ENCODE data around the gene NME1. TPM values are rescaled to one million over a fixed set of nuclear protein-coding genes. Genes with fewer than 3 reads are reported as not detected.

NME1 gene
- polyA plus RNA-seq, 1 of the 3 experiments (the other 2 are of a cell fraction): 654 TPM

DNA sequence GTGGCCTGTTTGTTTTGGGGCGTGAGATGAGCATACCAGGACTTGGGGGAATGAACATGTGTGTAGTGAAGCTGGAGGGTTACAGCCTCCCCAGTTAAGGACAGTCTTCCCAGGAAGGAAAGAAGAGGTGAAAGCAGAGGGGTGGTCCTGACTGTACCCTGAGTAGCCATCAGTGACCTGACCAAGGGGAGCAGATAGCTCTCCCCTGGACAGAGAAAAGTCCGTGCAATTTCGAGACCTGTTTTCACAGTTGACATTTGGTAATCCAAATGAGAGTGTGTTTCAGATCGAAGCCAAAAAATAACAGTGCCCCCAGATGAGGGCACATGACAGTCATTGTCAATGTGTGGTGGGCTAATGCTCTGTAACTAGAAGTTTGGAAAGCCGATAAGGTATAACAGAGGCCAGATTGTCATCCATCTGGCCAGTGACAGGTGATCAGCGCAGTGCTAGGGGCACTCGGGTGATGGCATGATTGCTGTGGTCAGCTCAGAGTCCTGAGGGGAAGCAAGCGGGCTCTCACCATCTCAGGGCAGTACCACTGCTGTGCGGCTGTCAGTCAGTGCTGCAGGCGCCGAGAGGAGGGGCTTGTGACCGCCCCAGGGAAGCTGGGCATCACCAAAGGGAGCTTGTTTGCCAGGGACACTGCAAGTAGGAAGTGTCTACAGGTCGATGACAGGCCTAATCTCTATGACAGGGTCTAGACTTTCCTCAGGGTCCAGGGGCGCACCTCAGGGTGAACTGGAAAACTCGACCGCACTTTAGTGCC lies 11.7 kb downstream of the NME1 start:
- DNase-seq: peak; percentile 44
- TF ChIP-seq MXI1 (IDR thresholded peaks at IDR 0.05; ENCODE audit: low read depth, low read length) (no peak), EP300 (IDR thresholded peaks at IDR 0.05; ENCODE audit: borderline replicate concordance in 1 of 2, low read depth in 1 of 2, low read length in 1 of 2) (no peak)
- TF ChIP-seq, protein P1, sequence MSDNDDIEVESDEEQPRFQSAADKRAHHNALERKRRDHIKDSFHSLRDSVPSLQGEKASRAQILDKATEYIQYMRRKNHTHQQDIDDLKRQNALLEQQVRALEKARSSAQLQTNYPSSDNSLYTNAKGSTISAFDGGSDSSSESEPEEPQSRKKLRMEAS (IDR thresholded peaks at IDR 0.05; ENCODE audit: low read depth): no peak
- ChIA-PET POLR2A (interaction anchor here (0.5 to 2.4 kb wide), 8 partner anchors 8 to 97 kb away, joined by 3 to 19 read pairs (median 4); partner anchors contain the start of genes NME1, SPAG9 and UTP18), CTCF (interaction anchor here (0.9 to 5.7 kb wide), 7 partner anchors 11 to 313 kb away, joined by 3 to 61 read pairs (median 4); partner anchors contain the start of gene NME1)
- H3K4me2 ChIP-seq: peak overlapping the region; percentile 90
- H3K27ac ChIP-seq (ENCODE audit: low read depth in 2 of 2, low read length in 1 of 2): peak overlapping the region; percentile 58 to 69; a peak in 3 of 4 replicates
- H3K9me3 ChIP-seq: no peaks in the 10 kb centered on the region
- peak overlapping the region; percentile 80 for H2AFZ ChIP-seq (ENCODE audit: low read depth)
- peak overlapping the region; percentile 64 to 95; a peak in 2 of 4 replicates for H3K4me3 ChIP-seq (ENCODE audit: low read depth in 2 of 2, low read length in 1 of 2)
- no peaks in the 10 kb centered on the region for H3K9me2 ChIP-seq
- H3K36me3 ChIP-seq (replicated peaks in 1 of 2; ENCODE audit: control insufficient read depth in 1 of 2, insufficient read depth in 2 of 2, low read length in 1 of 2): peaks cover 41% of the 10 kb centered on the region in 2 experiments
- peak overlapping the region; percentile 89 for H3K9ac ChIP-seq
- WGBS (ENCODE audit: low lambda C conversion rate): 90% methylated on average over 13 of the region's 16 CpGs
- no peaks in the 10 kb centered on the region for H3K27me3 ChIP-seq (ENCODE audit: insufficient read depth)
- peaks cover 4 to 11% of the 10 kb centered on the region in 2 experiments; a peak in 3 of 4 replicates for H3K4me1 ChIP-seq (ENCODE audit: control insufficient read depth in 1 of 2, insufficient read depth in 2 of 2, low read depth in 1 of 2, low read length in 1 of 2)
- 0 out of 2 replicates have a peak, but pooled peaks cover 5% of the 10 kb centered on the region for H4K20me1 ChIP-seq (ENCODE audit: insufficient read depth)
- H3K79me2 ChIP-seq (ENCODE audit: insufficient read depth): peaks cover 33% of the 10 kb centered on the region
- H3F3A ChIP-seq (replicated peaks; ENCODE audit: insufficient read depth): peaks cover 26% of the 10 kb centered on the region

DNA sequence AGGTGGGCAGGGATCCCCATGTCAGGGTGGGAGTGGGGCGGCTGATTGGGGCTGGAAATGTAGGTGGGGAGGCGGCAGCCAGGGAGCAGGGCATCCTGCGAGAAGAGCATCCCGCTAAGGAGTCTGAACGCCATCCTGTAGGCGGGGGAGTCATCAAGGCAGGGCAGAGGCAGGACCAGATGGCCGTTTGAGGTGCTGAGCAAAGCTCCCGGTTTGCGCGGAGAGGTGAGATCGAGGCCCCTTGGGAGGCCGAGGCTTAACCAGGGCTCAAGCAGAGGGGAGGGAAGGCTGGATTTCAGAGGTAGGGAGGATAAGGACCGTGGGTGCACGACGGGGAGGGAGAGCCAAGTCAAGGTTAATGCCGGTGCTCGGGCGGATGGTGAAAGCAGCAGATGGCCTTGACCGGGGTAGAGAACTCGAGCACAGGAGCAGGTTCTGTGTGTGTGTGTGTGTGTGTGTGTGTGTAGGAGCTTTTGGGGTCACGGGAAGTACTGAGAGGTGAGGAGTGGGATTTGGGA lies 12.4 kb downstream of the NME1 start:
- peak; percentile 67 for DNase-seq
- Histone ChIP-seq H3K9me3 (no peaks in the 10 kb centered on the region), H2AFZ (ENCODE audit: low read depth) (peak overlapping the region; percentile 80), H3K4me3 (ENCODE audit: low read depth in 2 of 2, low read length in 1 of 2) (peak overlapping the region; percentile 64 to 95), H3K79me2 (ENCODE audit: insufficient read depth) (peaks cover 32% of the 10 kb centered on the region), H3K4me1 (ENCODE audit: control insufficient read depth in 1 of 2, insufficient read depth in 2 of 2, low read depth in 1 of 2, low read length in 1 of 2) (peaks cover 4 to 11% of the 10 kb centered on the region in 2 experiments; a peak in 3 of 4 replicates), H3F3A (replicated peaks; ENCODE audit: insufficient read depth) (peaks cover 33% of the 10 kb centered on the region), H4K20me1 (ENCODE audit: insufficient read depth) (0 out of 2 replicates have a peak, but pooled peaks cover 7% of the 10 kb centered on the region), H3K9me2 (no peaks in the 10 kb centered on the region), H3K36me3 (replicated peaks in 1 of 2; ENCODE audit: control insufficient read depth in 1 of 2, insufficient read depth in 2 of 2, low read length in 1 of 2) (peaks cover 42 to 43% of the 10 kb centered on the region in 2 experiments), H3K9ac (peak overlapping the region; percentile 89), H3K4me2 (peak overlapping the region; percentile 90), H3K27me3 (ENCODE audit: insufficient read depth) (no peaks in the 10 kb centered on the region), H3K27ac (ENCODE audit: low read depth in 2 of 2, low read length in 1 of 2) (peak overlapping the region; percentile 58 to 69)
- WGBS (ENCODE audit: low lambda C conversion rate): 19% methylated on average over 21 of the region's 21 CpGs
- CTCF ChIA-PET: interaction anchor here (0.6 to 5.7 kb wide), 14 partner anchors 9 to 313 kb away, joined by 3 to 61 read pairs (median 4); partner anchors contain the start of genes NME1 and SPAG9
- POLR2A ChIA-PET: interaction anchor here (0.7 to 2.4 kb wide), 8 partner anchors 10 to 299 kb away, joined by 3 to 19 read pairs (median 5); partner anchors contain the start of genes NME1, SPAG9, TOB1 and UTP18
- TF ChIP-seq RCOR1 (IDR thresholded peaks at IDR 0.05; ENCODE audit: low read length) (no peak), ELF1 (IDR thresholded peaks at IDR 0.05) (no peak), JUND (IDR thresholded peaks at IDR 0.05) (peak; percentile 7; the same call in 1 of the 2 replicates), RAD21 (IDR thresholded peaks at IDR 0.05; ENCODE audit: low read length) (no peak), SIN3A (IDR thresholded peaks at IDR 0.05; ENCODE audit: borderline replicate concordance, low read depth, low read length) (0 out of 2 replicates have a peak, but pooled peaks have one; percentile 52), MXI1 (IDR thresholded peaks at IDR 0.05; ENCODE audit: low read depth, low read length) (0 out of 2 replicates have a peak, but pooled peaks have one; percentile 32), GATA2 (CRISPR knock-in tag; IDR thresholded peaks at IDR 0.05) (no peak), TAF1 (IDR thresholded peaks at IDR 0.05; ENCODE audit: borderline replicate concordance, low read depth, low read length) (no peak), FOXJ3 (CRISPR knock-in tag; IDR thresholded peaks at IDR 0.05) (no peak), RFX5 (IDR thresholded peaks at IDR 0.05; ENCODE audit: low read length) (no peak), RXRA (IDR thresholded peaks at IDR 0.05; ENCODE audit: borderline replicate concordance, low read depth) (no peak), NRF1 (IDR thresholded peaks at IDR 0.05; ENCODE audit: low read depth, low read length) (no peak), YY1 (IDR thresholded peaks at IDR 0.05; ENCODE audit: low read depth) (no peak)
- TF ChIP-seq, protein P2, sequence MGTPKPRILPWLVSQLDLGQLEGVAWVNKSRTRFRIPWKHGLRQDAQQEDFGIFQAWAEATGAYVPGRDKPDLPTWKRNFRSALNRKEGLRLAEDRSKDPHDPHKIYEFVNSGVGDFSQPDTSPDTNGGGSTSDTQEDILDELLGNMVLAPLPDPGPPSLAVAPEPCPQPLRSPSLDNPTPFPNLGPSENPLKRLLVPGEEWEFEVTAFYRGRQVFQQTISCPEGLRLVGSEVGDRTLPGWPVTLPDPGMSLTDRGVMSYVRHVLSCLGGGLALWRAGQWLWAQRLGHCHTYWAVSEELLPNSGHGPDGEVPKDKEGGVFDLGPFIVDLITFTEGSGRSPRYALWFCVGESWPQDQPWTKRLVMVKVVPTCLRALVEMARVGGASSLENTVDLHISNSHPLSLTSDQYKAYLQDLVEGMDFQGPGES (IDR thresholded peaks at IDR 0.05; ENCODE audit: low read depth, low read length): no peak
- TF ChIP-seq, protein P3, sequence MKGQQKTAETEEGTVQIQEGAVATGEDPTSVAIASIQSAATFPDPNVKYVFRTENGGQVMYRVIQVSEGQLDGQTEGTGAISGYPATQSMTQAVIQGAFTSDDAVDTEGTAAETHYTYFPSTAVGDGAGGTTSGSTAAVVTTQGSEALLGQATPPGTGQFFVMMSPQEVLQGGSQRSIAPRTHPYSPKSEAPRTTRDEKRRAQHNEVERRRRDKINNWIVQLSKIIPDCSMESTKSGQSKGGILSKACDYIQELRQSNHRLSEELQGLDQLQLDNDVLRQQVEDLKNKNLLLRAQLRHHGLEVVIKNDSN (IDR thresholded peaks at IDR 0.05; ENCODE audit: borderline replicate concordance, low read depth): no peak
- TF ChIP-seq, protein P4, sequence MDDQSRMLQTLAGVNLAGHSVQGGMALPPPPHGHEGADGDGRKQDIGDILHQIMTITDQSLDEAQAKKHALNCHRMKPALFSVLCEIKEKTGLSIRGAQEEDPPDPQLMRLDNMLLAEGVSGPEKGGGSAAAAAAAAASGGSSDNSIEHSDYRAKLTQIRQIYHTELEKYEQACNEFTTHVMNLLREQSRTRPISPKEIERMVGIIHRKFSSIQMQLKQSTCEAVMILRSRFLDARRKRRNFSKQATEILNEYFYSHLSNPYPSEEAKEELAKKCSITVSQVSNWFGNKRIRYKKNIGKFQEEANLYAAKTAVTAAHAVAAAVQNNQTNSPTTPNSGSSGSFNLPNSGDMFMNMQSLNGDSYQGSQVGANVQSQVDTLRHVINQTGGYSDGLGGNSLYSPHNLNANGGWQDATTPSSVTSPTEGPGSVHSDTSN (IDR thresholded peaks at IDR 0.05): no peak

Measured in SK-N-SH (cell line).